ENCODE measurements around the gene KPNA6. TPM values are rescaled to one million over a fixed set of nuclear protein-coding genes. Genes with fewer than 3 reads are reported as not detected.

KPNA6 gene
- total RNA-seq, 1 experiment from 2014 or later, result 79.9 TPM

- no peaks in the 10 kb centered on the region; the same call in 1 of the 2 replicates for H4K20me1 ChIP-seq (ENCODE audit: insufficient read depth)
- no peak for DNase-seq (ENCODE audit: low read depth, low spot score)
- H3K9me2 ChIP-seq (ENCODE audit: insufficient read depth), result no peaks in the 10 kb centered on the region
- POLR2A ChIA-PET, result interaction anchor here (0.9 to 1.0 kb wide), 2 partner anchors 10 to 19 kb away, joined by 3 read pairs; no protein-coding TSS in a partner anchor
- H3K4me3 ChIP-seq (replicated peaks in 1 of 2; ENCODE audit: low read depth in 1 of 2, low read length in 2 of 2), result no peak overlapping the region
- no peak overlapping the region for H3K27ac ChIP-seq (ENCODE audit: low read depth, low read length)
- CTCF ChIA-PET, result interaction anchor here (1.0 to 2.5 kb wide), 6 partner anchors 10 to 20 kb away, joined by 3 to 6 read pairs (median 4); partner anchors contain the start of gene KPNA6
- intact Hi-C loops (cut with micrococcal nuclease), result no loop called here
- no peak for ATAC-seq
- BruUV-seq (replicated peaks), result no TSS peak
- H3K9me3 ChIP-seq (ENCODE audit: control insufficient read depth in 1 of 2, insufficient read depth in 1 of 2, low read depth in 1 of 2, low read length in 2 of 2), result no peaks in the 10 kb centered on the region
- no peak overlapping the region for H2AFZ ChIP-seq (ENCODE audit: low read depth, low read length, poor library complexity, severe bottlenecking)
- RAD21 ChIA-PET (ENCODE audit: low non-redundant PET in 1 of 2, low total read pairs in 2 of 2, uncharacterized antibody in 2 of 2, unreplicated experiment in 2 of 2), result no interaction called here
- no peak overlapping the region for H3K9ac ChIP-seq (ENCODE audit: low read length)
- no peak overlapping the region for H3K4me2 ChIP-seq (ENCODE audit: low read length)
- TF ChIP-seq CTCF (IDR thresholded peaks at IDR 0.05 in 2 of 3, conservative IDR thresholded peaks at IDR 0.05 in 1 of 3; ENCODE audit: borderline replicate concordance in 1 of 3, insufficient read depth in 1 of 3, low read depth in 2 of 3, low read length in 2 of 3) (no peak), FOSL1 (IDR thresholded peaks at IDR 0.05; ENCODE audit: low read depth) (no peak), REST (IDR thresholded peaks at IDR 0.05; ENCODE audit: low read depth) (no peak), EZH2phosphoT487 (IDR thresholded peaks at IDR 0.05; ENCODE audit: borderline replicate concordance) (no peak), EZH2 (IDR thresholded peaks at IDR 0.05) (no peak), ZNF274 (IDR thresholded peaks at IDR 0.05; ENCODE audit: low read depth, low read length) (no peak)
- peaks cover 85% of the 10 kb centered on the region for H3K79me2 ChIP-seq (ENCODE audit: insufficient read depth, low read length)
- H3K27me3 ChIP-seq (ENCODE audit: insufficient read depth, low read length), result no peaks in the 10 kb centered on the region
- peaks cover 19 to 55% of the 10 kb centered on the region in 2 experiments for H3K4me1 ChIP-seq (ENCODE audit: control insufficient read depth in 1 of 2, insufficient read depth in 2 of 2, low read length in 2 of 2)
- H3K36me3 ChIP-seq (ENCODE audit: control insufficient read depth in 1 of 2, insufficient read depth in 2 of 2, low read length in 2 of 2), result no peaks in the 10 kb centered on the region
Measured at GRCh38 chr1:32128479-32128878, 20.6 kb downstream of the KPNA6 start.
